ENCODE measurements around the gene PCDHGA7.
A peak's percentile ranks its signal among the peaks of the same experiment; 100 is the strongest.
"Not testable (repeated sequence)": the region's sequence is repeated elsewhere in the genome, so short reads cannot be mapped to it uniquely, and the experiment has no call there.

Gene PCDHGA7

GRCh38 chr5:141382469-141383294 lies at the start of gene PCDHGA7:
PCDHGA7 (plus strand) TSS chr5:141382742; CDS start chr5:141382900, 158 bp downstream.
- Mint-ChIP-seq H3K9me3 (peaks cover 30% of the 10 kb centered on the region), H3K36me3 (ENCODE audit: low read depth) (no peaks in the 10 kb centered on the region), H3K27me3 (ENCODE audit: low read depth) (peaks cover 31% of the 10 kb centered on the region)

DNA sequence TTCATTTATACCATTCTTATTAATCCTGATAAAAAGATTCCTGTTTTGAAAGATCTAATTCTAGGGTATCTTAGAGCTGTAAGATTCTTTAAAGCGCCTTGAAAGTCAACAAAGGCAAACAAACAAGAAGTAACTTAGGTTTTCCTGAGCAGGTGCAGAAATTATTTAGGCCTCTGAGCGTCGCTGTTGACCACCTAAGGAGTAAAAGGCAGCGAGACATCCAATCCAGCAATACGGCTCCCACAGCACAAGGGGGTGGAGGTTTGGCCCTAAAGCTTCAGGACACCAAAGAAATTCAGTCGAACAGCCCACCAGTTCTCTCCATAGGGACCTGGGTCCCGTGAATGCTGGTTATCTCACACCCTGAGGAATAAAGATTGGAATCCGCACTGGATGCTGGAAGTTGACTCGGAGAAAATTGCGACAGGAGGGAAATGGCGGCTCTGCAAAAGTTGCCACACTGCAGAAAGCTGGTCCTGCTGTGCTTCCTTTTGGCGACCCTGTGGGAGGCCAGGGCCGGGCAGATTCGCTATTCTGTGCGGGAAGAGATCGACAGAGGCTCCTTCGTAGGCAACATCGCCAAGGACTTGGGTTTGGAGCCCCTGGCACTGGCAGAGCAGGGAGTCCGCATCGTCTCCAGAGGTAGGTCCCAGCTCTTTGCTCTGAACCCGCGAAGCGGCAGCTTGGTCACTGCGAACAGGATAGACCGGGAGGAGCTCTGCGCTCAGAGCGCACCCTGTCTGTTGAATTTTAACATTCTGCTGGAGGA lies 43.8 kb upstream of the PCDHGA7 start, which contains the start of gene PCDHGA2:
Gene PCDHGA2, plus strand, starts transcription at position 223 of the 769 bp plus-strand sequence.
- Mint-ChIP-seq H3K9me3 (peaks cover 37% of the 10 kb centered on the region), H3K4me1 (ENCODE audit: low read depth) (no peaks in the 10 kb centered on the region), H3K27me3 (ENCODE audit: low read depth) (peaks cover 49% of the 10 kb centered on the region), H3K4me3 (peak within 1 kb of the TSS; percentile 62), H3K27ac (peak within 1 kb of the TSS; percentile 63), H3K36me3 (ENCODE audit: low read depth) (peaks cover 3% of the 10 kb centered on the region)

More at GRCh38 chr5:141382469-141383294, at the start of gene PCDHGA7:
- Mint-ChIP-seq H3K27ac (no peak within 1 kb of the TSS), H3K4me1 (ENCODE audit: low read depth) (no peaks in the 10 kb centered on the region), H3K4me3 (peak within 1 kb of the TSS; percentile 78)

GRCh38 chr5:141340781-141341354 lies 41.7 kb upstream of the PCDHGA7 start:
- not testable (repeated sequence) for H3K36me3 Mint-ChIP-seq (ENCODE audit: low read depth); H3K4me3 Mint-ChIP-seq; H3K27ac Mint-ChIP-seq; H3K4me1 Mint-ChIP-seq (ENCODE audit: low read depth)
- Mint-ChIP-seq H3K9me3 (peaks cover 38% of the 10 kb centered on the region), H3K27me3 (ENCODE audit: low read depth) (peaks cover 29% of the 10 kb centered on the region)

DNA sequence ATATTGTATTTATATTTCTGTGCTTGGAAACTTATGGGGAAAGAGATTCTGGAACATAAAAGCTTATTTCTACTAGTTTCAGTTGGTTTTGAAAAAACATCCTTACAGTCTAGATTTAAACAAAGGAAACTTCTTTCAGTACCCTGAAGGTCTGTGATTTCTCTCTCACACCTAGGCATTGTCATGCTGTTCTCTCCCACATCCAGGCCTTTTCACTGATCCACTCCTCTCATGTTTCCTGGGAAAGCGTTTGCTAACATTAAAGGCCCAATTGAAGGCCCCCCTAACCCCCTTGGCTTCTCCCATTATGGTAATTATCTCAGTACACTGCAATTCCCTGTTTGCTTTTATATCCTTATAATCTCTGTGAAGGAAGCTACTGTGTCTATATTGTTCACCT lies 39.8 kb upstream of the PCDHGA7 start:
- Mint-ChIP-seq H3K27me3 (ENCODE audit: low read depth) (peaks cover 15% of the 10 kb centered on the region), H3K27ac (no peak overlapping the region), H3K9me3 (peaks cover 43% of the 10 kb centered on the region), H3K36me3 (ENCODE audit: low read depth) (peaks cover 5% of the 10 kb centered on the region), H3K4me1 (ENCODE audit: low read depth) (no peaks in the 10 kb centered on the region), H3K4me3 (no peak overlapping the region)

GRCh38 chr5:141343242-141343952 lies 39.1 kb upstream of the PCDHGA7 start, which contains the start of gene PCDHGA3:
PCDHGA3 (plus strand) TSS chr5:141343829; CDS start chr5:141344034, 205 bp downstream.
- H3K4me3 Mint-ChIP-seq: peak within 1 kb of the TSS; percentile 74
- H3K27me3 Mint-ChIP-seq (ENCODE audit: low read depth): peaks cover 11% of the 10 kb centered on the region
- no peak within 1 kb of the TSS for H3K27ac Mint-ChIP-seq
- H3K9me3 Mint-ChIP-seq: peaks cover 39% of the 10 kb centered on the region
- H3K4me1 Mint-ChIP-seq (ENCODE audit: low read depth): no peaks in the 10 kb centered on the region
- H3K36me3 Mint-ChIP-seq (ENCODE audit: low read depth): peaks cover 5% of the 10 kb centered on the region

DNA sequence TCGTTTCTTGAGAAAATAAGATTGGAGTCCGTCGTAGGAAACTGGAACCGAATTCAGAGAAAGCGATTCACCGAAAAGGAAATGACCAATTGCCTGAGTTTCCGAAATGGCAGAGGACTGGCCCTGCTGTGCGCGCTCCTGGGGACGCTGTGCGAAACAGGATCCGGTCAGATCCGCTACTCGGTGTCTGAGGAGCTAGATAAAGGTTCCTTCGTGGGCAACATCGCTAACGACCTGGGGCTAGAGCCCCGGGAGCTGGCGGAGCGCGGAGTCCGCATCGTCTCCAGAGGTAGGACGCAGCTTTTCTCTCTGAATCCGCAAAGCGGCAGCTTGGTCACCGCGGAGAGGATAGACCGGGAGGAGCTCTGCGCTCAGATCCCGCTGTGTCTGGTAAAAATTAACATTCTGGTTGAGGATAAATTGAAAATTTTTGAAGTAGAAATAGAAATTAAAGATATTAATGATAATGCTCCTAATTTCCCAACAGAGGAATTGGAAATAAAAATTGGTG lies 38.5 kb upstream of the PCDHGA7 start:
- Mint-ChIP-seq H3K4me1 (ENCODE audit: low read depth) (no peaks in the 10 kb centered on the region), H3K27me3 (ENCODE audit: low read depth) (peaks cover 9% of the 10 kb centered on the region), H3K4me3 (peak overlapping the region; percentile 74), H3K27ac (no peak overlapping the region), H3K9me3 (peaks cover 39% of the 10 kb centered on the region), H3K36me3 (ENCODE audit: low read depth) (peaks cover 5% of the 10 kb centered on the region)

DNA sequence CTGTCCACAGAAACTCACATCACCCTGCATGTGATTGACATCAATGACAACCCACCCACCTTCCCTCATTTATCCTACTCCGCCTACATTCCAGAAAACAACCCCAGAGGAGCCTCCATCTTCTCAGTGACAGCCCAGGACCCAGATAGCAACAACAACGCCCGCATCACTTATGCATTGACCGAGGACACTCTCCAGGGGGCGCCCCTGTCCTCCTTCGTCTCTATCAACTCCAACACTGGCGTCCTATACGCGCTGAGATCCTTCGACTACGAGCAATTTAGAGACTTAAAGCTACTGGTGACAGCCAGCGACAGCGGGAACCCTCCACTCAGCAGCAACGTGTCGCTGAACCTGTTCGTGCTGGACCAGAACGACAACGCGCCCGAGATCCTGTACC lies 37.2 kb upstream of the PCDHGA7 start:
- H3K4me3 Mint-ChIP-seq: no peak overlapping the region
- H3K36me3 Mint-ChIP-seq (ENCODE audit: low read depth): peaks cover 7% of the 10 kb centered on the region
- peaks cover 11% of the 10 kb centered on the region for H3K27me3 Mint-ChIP-seq (ENCODE audit: low read depth)
- H3K9me3 Mint-ChIP-seq: peaks cover 35% of the 10 kb centered on the region
- no peak overlapping the region for H3K27ac Mint-ChIP-seq
- peaks cover 2% of the 10 kb centered on the region for H3K4me1 Mint-ChIP-seq (ENCODE audit: low read depth)

- H3K36me3 Mint-ChIP-seq (ENCODE audit: low read depth); H3K4me3 Mint-ChIP-seq; H3K4me1 Mint-ChIP-seq (ENCODE audit: low read depth); H3K27ac Mint-ChIP-seq: not testable (repeated sequence)
- Mint-ChIP-seq H3K27me3 (ENCODE audit: low read depth) (peaks cover 12% of the 10 kb centered on the region), H3K9me3 (peaks cover 34% of the 10 kb centered on the region)
These were observed 36.5 kb upstream of the PCDHGA7 start for GRCh38 chr5:141346017-141346416.

GRCh38 chr5:141349917-141350619 lies 32.5 kb upstream of the PCDHGA7 start, which contains the start of gene PCDHGB1:
PCDHGB1 (plus strand) TSS chr5:141350099; CDS start chr5:141350261, 162 bp downstream.
- Mint-ChIP-seq H3K27ac (peak within 1 kb of the TSS; percentile 9), H3K27me3 (ENCODE audit: low read depth) (peaks cover 20% of the 10 kb centered on the region), H3K4me1 (ENCODE audit: low read depth) (peaks cover 2% of the 10 kb centered on the region), H3K4me3 (peak within 1 kb of the TSS; percentile 65), H3K36me3 (ENCODE audit: low read depth) (peaks cover 9% of the 10 kb centered on the region), H3K9me3 (peaks cover 22% of the 10 kb centered on the region)

GRCh38 chr5:141351591-141351990 lies 31.0 kb upstream of the PCDHGA7 start:
- Mint-ChIP-seq H3K27me3 (ENCODE audit: low read depth) (peaks cover 29% of the 10 kb centered on the region), H3K4me3 (no peak overlapping the region), H3K36me3 (ENCODE audit: low read depth) (peaks cover 9% of the 10 kb centered on the region), H3K9me3 (peaks cover 29% of the 10 kb centered on the region), H3K4me1 (ENCODE audit: low read depth) (peaks cover 2% of the 10 kb centered on the region), H3K27ac (no peak overlapping the region)

DNA sequence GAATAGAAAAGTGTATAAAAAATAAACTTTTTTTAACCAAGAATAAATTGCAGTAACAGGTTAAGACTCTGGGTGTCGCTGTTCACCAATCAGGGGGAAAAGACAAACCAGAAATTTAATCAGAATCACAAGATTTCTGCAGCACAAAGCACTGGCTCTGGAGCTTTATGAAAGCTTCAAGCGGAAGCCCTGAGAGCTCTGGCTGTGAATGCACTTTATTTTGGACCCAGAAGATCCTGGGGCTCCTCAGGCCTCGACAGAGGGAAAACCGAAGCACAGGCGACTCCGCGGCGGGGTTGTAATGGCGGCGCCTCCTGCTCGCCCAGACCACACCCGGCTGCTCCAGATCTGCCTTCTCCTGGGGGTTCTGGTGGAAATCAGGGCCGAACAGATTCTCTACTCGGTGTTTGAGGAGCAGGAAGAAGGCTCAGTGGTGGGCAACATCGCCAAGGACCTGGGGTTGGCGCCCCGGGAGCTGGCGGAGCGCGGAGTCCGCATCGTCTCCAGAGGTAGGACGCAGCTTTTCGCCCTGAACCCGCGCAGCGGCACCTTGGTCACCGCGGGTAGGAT lies 27.6 kb upstream of the PCDHGA7 start, which contains the start of gene PCDHGA4:
Gene PCDHGA4, plus strand, starts transcription at position 122 of the 570 bp plus-strand sequence. Its CDS starts 87 bp downstream, at position 209.
- Mint-ChIP-seq H3K36me3 (ENCODE audit: low read depth) (peaks cover 8% of the 10 kb centered on the region), H3K4me3 (no peak within 1 kb of the TSS)

GRCh38 chr5:141355641-141356040 lies 26.9 kb upstream of the PCDHGA7 start:
- no peak overlapping the region for H3K4me3 Mint-ChIP-seq
- peaks cover 24% of the 10 kb centered on the region for H3K27me3 Mint-ChIP-seq (ENCODE audit: low read depth)
- peaks cover 28% of the 10 kb centered on the region for H3K9me3 Mint-ChIP-seq
- peaks cover 2% of the 10 kb centered on the region for H3K4me1 Mint-ChIP-seq (ENCODE audit: low read depth)
- no peak overlapping the region for H3K27ac Mint-ChIP-seq
- peaks cover 5% of the 10 kb centered on the region for H3K36me3 Mint-ChIP-seq (ENCODE audit: low read depth)

More for the DNA sequence above, 27.6 kb upstream of the PCDHGA7 start, which contains the start of gene PCDHGA4:
- no peak within 1 kb of the TSS for H3K27ac Mint-ChIP-seq
- H3K27me3 Mint-ChIP-seq (ENCODE audit: low read depth): peaks cover 26% of the 10 kb centered on the region
- H3K9me3 Mint-ChIP-seq: peaks cover 26% of the 10 kb centered on the region
- peaks cover 4% of the 10 kb centered on the region for H3K4me1 Mint-ChIP-seq (ENCODE audit: low read depth)

DNA sequence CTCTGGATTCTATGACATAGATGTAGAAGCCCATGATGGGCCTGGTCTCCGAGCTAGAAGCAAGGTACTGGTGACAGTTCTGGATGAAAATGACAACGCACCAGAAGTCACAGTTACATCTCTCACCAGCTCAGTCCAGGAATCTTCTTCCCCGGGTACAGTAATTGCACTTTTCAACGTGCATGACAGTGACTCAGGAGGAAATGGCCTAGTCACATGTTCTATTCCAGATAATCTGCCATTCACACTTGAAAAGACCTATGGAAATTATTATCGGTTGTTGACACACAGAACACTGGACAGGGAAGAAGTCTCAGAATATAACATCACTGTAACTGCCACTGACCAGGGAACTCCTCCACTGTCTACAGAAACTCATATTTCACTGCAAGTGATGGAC lies 26.4 kb upstream of the PCDHGA7 start:
- peaks cover 33% of the 10 kb centered on the region for H3K9me3 Mint-ChIP-seq
- H3K27me3 Mint-ChIP-seq (ENCODE audit: low read depth): peaks cover 27% of the 10 kb centered on the region
- H3K4me1 Mint-ChIP-seq (ENCODE audit: low read depth): peaks cover 2% of the 10 kb centered on the region
- H3K4me3 Mint-ChIP-seq: no peak overlapping the region
- no peak overlapping the region for H3K27ac Mint-ChIP-seq
- peaks cover 5% of the 10 kb centered on the region for H3K36me3 Mint-ChIP-seq (ENCODE audit: low read depth)

Data from T-helper 1 cell treated with Interleukin-12 subunit alpha and Interleukin-12 subunit beta and Interleukin-4 antibody, amounts not matched to agents 30 μg/mL and 1 μg/mL, for 36 hours (primary cell).